ENCODE results near the gene MYH7B. TPM values are rescaled to one million over a fixed set of nuclear protein-coding genes. Genes with fewer than 3 reads are reported as not detected.

MYH7B gene
- total RNA-seq, 2 donors from 2014 or later: 0.70 TPM; not detected in 1

DNA sequence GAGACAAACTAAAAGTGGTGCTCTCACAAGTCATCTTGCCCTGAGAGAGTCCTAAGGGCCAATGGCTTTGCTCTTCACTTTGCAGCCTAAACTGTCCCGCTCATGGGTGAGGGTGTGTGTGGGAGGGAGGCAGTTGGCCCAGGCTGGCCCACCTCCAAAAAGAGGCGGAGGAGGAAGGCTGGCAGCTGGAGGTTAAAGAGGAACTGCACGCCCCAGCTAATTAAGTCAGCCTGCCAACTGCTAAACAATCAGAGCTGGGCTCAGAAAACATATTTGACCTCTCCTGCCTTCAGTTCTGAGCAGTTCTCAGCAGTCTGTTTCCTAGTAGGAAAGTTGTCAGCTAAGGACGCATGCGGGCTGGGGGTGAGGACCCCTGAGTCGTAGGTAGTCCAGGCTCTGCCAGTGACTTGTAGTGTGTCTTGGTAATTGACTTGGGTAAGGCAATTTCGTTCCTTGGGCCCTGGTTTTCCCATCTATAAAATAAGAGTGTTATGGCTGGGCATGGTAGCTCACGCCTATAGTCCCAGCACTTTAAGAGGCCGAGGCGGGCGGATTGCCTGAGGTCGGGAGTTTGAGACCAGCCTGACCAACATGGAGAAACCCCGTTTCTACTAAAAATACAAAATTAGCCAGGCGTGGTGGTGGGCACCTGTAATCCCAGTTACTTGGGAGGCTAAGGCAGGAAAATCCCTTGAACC, 17.1 kb upstream of the MYH7B start:
- Mint-ChIP-seq H3K36me3 (peaks cover 0 to 5% of the 10 kb centered on the region in 2 donors), H3K27ac (peak overlapping the region in 1 of 2 donors; percentile 44), H3K9me3 (no peaks in the 10 kb centered on the region)
- ATAC-seq (no peak), DNase-seq (ENCODE audit: low spot score in 2 of 2) (no peak)

DNA sequence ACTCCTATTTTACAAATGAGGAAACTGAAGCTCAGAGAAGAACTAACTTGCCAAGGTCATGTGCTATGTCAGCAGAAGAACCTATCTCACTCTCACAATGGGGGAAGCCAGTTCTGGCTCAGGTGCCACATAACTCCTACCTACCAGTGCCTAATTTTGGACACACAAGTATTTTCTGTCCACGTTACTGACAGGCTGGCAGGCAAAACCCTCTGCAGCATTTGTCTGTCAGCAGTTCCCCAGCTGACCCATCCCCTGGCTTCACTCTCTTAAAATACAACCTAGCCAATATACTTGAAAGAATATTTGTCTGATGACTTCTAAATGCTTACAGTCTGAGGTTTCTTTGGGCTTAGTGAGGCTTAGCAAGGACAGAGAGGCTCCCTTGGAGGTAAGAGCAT, 15.6 kb upstream of the MYH7B start:
- Mint-ChIP-seq H3K9me3 (no peaks in the 10 kb centered on the region), H3K27ac (no peak overlapping the region), H3K36me3 (peaks cover 0 to 5% of the 10 kb centered on the region in 2 donors)
- ATAC-seq (no peak), DNase-seq (ENCODE audit: low spot score in 2 of 2) (no peak)

DNA sequence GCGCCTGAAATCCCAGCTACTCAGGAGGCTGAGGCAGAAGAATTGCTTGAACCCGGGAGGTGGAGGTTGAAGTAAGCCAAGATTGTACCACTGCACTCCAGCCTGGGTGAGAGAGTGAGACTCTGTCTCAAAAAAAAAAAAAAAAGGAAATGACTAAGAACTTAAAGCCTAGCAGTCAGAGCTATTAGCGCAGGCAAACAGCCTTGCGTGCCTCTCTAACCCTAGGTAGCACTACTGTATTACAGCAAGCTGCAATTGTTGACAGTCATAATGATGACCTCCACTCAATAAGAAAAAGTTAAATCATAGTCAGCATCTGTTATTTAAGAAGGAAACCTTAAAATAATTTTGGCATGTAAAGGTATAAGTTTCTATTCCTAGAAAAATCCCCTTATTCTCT, 14.4 kb upstream of the MYH7B start:
- ATAC-seq: peak in 1 of 2 donors; percentile 48
- no peak for DNase-seq (ENCODE audit: low spot score in 2 of 2)
- Mint-ChIP-seq H3K9me3 (no peaks in the 10 kb centered on the region), H3K36me3 (peaks cover 4 to 5% of the 10 kb centered on the region in 2 donors), H3K27ac (no peak overlapping the region)

DNA sequence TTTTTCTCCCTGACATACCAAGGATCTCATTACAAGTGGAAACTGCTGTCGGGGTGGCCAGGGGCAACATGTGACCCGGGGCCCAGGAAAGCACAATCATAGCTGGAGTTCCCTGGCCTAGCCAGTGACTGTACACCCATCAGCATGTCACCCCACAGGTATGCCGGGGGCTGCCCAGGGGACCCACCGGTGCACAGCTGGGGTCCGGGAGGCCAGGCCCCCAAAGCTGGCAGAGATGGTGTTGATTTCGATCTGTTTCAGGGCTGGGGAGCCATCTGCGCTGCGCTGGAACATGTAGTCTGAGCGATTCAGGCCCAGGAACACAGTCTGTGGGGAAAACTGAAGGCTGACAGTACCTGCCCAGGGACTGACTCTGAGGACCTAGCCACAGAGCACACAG, 13.4 kb upstream of the MYH7B start:
- no peak for ATAC-seq
- Mint-ChIP-seq H3K36me3 (peaks cover 0 to 4% of the 10 kb centered on the region in 2 donors), H3K9me3 (no peaks in the 10 kb centered on the region), H3K27ac (no peak overlapping the region)
- DNase-seq (ENCODE audit: low spot score in 2 of 2): no peak

DNA sequence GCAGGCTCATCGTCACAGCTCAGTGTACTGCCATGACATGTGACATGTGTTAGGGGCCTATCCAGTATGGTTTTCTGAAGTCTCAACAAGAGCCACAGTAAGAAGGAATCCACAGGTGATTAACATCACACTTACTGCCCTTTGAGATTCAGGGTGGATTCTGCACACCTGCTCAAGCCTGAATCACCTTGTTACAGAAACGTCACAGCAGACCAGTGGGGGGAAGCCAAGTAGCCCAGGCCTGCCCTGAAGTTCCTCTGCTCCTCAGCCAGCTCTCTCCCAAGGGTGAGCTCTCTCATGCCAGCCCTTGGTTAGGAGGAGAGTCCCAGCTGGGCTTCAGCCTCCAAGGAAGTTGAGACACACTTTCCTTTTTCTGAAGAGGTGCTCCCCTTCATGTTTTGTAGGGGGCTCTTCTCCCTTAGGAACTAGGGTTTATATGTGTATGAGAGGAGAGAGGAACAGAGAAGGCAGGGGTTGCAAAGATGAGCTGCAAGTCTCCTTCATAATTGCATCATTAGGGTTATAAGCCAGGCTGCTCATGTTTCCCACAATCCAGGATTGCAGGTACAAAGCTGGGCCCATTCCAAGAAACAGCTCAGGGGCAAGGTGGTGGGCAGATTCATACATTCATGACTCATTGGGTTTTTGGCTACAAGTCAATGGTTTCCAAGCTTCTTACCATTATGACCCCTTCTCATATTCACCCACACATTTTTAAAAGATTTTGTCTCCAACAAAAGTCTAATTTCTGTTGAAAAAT, 11.7 kb upstream of the MYH7B start:
- H3K36me3 Mint-ChIP-seq: peaks cover 0 to 4% of the 10 kb centered on the region in 2 donors
- no peak for DNase-seq (ENCODE audit: low spot score in 2 of 2)

DNA sequence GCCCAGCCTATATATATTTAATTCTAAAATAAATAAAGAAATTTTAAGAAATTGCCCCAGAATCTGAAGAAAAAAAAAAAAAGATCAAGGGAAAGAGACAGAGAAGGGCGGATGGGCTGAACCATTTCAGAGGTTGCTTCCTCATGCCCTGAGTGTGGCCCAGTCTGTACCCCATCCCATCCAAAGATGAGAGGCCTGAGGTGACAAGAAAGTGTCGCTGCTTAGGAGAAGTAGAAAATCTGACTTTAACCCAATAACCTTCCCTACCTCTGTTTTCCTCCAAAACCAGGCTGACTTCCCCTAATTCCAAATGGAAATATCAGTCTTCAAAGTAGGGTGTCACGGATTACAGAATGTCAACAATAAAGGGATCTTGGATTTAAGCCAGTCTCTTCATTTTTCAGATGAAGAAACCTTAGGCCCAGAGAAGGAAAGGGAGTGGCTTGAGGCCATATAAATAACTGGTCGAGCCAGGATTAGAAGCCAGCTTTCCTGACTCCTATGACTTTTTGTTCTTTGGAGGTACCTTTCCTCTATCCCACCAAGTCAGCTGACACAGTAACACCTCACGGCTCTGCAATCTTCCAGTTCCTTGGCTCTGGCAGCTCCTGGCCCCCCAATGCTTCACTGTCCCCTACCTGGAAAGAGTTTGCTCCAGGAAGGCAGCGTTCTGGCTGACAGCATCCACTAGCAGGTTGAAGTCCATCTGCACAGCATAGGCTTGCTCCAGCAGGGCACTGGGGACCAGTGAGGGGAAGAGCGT, 10.2 kb upstream of the MYH7B start:
- ATAC-seq: no peak
- no peaks in the 10 kb centered on the region for H3K9me3 Mint-ChIP-seq
- no peak for DNase-seq (ENCODE audit: low spot score in 2 of 2)
- H3K36me3 Mint-ChIP-seq: peaks cover 0 to 16% of the 10 kb centered on the region in 2 donors
- H3K27ac Mint-ChIP-seq: no peak overlapping the region

More for the DNA sequence above, 11.7 kb upstream of the MYH7B start:
- ATAC-seq: no peak
- Mint-ChIP-seq H3K27ac (peak overlapping the region in 1 of 2 donors; percentile 52), H3K9me3 (no peaks in the 10 kb centered on the region)

DNA sequence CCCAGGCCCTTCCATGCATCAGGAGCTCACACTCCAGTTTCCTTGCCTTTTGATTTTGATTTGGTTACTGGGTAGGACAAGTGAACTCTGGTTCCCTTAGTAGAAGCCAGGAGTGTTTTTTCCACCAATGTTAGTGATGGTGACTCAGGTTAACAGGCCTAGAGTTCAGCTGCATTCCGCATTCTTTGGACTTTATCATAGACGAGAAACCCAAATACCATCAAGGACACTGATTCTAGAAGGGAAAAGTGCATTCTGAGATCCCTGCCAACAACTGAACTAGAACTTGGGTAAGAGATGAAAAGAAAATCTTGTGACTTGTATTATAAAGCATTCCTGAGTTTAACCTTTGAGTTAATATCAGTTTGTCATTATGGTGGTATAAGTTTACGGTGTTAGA, 9.0 kb upstream of the MYH7B start:
- no peaks in the 10 kb centered on the region for H3K9me3 Mint-ChIP-seq
- DNase-seq (ENCODE audit: low spot score in 2 of 2): no peak
- no peak for ATAC-seq
- H3K27ac Mint-ChIP-seq: no peak overlapping the region
- H3K36me3 Mint-ChIP-seq: peaks cover 0 to 16% of the 10 kb centered on the region in 2 donors

DNA sequence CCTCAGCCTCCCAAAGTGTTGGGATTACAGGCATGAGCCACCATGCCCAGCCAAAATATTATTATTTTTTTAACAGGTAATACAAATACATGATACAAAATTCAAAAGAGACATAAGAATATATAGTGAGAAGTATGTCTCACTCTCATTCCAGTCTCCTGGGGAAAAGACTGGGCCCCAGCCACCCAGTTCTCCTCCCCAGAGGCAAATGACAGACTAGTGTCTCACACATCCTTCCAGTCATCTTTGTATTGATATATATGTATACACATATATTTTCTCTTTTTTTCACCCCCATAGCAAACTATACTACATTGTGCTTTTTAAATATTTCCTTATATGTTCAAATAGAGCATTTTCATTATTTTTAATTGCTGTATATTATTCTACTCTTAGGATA, 8.3 kb upstream of the MYH7B start:
- no peak for DNase-seq (ENCODE audit: low spot score in 2 of 2)
- ATAC-seq: no peak
- H3K36me3 Mint-ChIP-seq: peaks cover 0 to 16% of the 10 kb centered on the region in 2 donors
- H3K27ac Mint-ChIP-seq: no peak overlapping the region
- H3K9me3 Mint-ChIP-seq: no peaks in the 10 kb centered on the region

DNA sequence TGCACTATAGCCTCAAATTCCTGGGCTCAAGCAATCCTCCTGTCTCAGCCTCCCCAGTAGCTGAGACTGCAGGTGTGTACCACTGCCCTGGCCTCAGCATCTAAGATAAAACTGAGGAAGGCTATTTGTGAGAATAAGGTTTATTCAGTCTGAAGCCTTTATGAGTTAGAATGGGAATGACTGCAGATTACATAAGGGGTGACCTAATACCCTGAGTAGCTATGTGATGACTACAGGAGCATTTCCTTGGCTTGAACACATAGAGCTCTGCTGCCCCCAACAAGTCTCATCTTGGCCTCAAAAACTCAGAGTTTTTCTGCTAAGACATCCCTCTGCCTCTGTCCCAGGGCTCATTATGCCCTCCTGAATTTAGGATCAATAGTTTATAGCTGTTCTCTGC, 7.6 kb upstream of the MYH7B start:
- no peak for DNase-seq (ENCODE audit: low spot score in 2 of 2)
- H3K36me3 Mint-ChIP-seq: peaks cover 0 to 16% of the 10 kb centered on the region in 2 donors

DNA sequence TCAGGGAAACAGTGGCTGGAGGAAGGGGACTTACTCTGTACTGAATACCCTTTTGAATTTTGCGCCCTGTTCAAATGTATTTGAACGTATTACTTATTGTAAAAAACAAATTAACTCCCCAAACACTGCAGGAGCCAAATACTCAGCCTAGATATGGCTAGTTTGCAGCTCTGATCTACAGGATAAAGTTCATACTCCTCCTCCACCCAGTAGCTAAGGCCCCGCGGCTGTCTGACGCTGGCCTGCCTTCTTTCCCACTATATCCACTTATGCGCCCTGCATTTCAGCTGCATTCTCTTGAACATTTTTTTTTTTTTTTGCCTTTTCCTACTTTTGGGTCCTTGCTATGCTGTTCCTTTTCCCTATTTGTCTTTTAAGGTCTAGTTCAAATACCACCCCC, 6.5 kb upstream of the MYH7B start:
- no peak for DNase-seq (ENCODE audit: low spot score in 2 of 2)
- Mint-ChIP-seq H3K27ac (no peak overlapping the region), H3K36me3 (peaks cover 0 to 16% of the 10 kb centered on the region in 2 donors), H3K9me3 (no peaks in the 10 kb centered on the region)
- ATAC-seq: no peak

More for the DNA sequence above, 7.6 kb upstream of the MYH7B start:
- H3K9me3 Mint-ChIP-seq: no peaks in the 10 kb centered on the region
- peak in 1 of 2 donors; percentile 56 for ATAC-seq
- peak overlapping the region in 1 of 2 donors; percentile 9 for H3K27ac Mint-ChIP-seq

DNA sequence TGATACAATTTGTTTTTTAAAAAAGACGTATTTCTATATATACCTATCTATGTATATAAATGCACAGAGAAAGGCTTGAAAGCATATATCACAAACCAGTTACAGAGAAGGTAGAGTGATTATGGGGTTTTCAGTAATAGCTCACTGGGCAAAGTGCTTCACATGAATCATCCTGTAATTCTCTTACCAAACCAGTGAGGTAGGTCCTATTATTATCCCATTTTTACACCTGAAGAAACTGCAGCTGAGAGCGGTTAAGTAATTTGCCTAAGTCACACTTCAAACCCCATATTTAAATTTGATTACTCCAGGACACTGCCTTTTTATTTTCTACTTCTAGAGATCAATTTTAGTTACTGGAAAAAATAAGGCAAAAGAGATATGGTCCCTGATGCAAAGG, 4.4 kb upstream of the MYH7B start:
- no peak for DNase-seq (ENCODE audit: low spot score in 2 of 2)
- ATAC-seq: no peak
- Mint-ChIP-seq H3K27ac (no peak overlapping the region), H3K36me3 (peaks cover 11 to 22% of the 10 kb centered on the region in 2 donors), H3K9me3 (no peaks in the 10 kb centered on the region)

DNA sequence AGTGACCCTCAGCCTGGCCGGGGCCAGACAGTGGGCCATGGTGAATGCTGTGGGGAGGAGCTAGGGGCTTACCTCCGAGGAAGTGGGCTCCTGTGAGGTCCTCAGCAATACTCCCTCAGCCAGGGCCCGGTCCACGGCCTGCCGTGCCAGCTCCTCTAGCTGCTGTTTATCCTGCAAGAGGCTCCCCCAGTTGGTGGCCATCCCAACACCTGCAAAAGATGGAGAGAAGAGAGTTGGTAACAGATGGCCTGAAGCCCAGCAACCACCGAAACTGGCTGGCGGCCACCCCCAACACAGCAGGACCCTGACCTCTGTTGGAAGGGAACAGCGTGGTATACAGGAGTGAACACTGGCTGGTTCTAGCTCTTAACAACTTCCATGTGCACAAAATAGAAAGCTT, 4.0 kb upstream of the MYH7B start:
- Mint-ChIP-seq H3K36me3 (peaks cover 11 to 22% of the 10 kb centered on the region in 2 donors), H3K9me3 (no peaks in the 10 kb centered on the region), H3K27ac (peak overlapping the region in 1 of 2 donors; percentile 75)
- DNase-seq (ENCODE audit: low spot score in 2 of 2): no peak
- ATAC-seq: no peak

DNA sequence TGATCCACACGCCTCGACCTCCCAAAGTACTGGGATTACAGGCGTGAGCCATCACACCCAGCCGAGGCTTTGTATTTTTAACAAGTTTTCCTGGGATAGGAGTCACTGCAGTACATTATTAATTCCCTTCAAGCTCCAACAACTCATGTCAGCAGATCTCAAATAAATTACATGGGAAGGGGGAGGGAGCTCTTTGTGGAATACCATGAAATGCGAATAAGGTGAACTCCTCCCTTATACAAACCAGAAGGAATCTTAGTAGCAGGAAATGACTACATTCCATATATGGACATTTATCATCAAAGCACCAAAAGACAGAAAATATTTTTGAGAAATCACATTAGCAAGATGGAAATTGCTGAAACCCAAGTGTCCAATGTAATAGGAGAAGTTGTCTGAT, 3.0 kb upstream of the MYH7B start:
- peaks cover 11 to 22% of the 10 kb centered on the region in 2 donors for H3K36me3 Mint-ChIP-seq
- peaks cover 0 to 5% of the 10 kb centered on the region in 2 donors for H3K9me3 Mint-ChIP-seq
- DNase-seq (ENCODE audit: low spot score in 2 of 2) (no peak), ATAC-seq (no peak)
- peak overlapping the region in 1 of 2 donors; percentile 8 for H3K27ac Mint-ChIP-seq

DNA sequence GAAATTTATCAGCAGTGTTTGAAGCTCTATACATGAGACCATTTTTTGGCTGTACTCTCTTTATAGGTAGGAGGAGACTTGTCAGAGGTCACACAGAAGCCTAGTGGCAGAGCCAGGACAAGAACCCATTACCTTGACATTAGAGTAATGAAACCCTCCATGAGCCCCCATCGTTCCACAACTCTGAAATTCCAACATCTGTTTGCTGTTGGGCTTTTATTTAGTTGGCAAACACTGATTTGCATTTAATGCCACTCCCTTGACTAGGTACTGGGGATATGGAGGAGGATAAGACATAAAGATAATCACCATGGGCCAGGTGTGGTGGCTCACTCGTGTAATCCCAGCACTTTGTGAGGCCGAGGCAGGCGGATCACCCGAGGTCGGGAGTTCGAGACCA, 1.7 kb upstream of the MYH7B start:
- ATAC-seq: no peak
- Mint-ChIP-seq H3K9me3 (peaks cover 0 to 5% of the 10 kb centered on the region in 2 donors), H3K27ac (no peak overlapping the region), H3K36me3 (peaks cover 11 to 22% of the 10 kb centered on the region in 2 donors)
- no peak for DNase-seq (ENCODE audit: low spot score in 2 of 2)

DNA sequence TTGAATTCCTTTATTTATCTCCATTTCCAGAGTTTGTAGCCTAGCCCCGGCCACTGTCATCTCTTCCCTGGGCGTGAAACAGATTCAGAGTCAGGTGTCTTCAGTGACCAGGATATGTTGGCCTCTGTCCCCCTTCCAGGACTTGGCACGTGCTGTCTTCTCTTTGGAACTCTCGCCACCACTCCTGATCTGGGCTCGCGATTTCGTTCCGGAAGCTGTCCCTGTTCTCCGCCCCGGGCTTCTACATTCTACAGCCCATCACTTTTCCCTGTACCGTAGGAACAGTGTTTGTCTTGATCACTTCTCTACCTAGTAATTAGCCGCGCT, 801 bp upstream of the MYH7B start:
- peaks cover 11 to 16% of the 10 kb centered on the region in 2 donors for H3K36me3 Mint-ChIP-seq
- DNase-seq (ENCODE audit: low spot score in 2 of 2) (no peak), ATAC-seq (no peak)
- H3K27ac Mint-ChIP-seq: peak overlapping the region; percentile 96 to 99
- peaks cover 0 to 5% of the 10 kb centered on the region in 2 donors for H3K9me3 Mint-ChIP-seq

DNA sequence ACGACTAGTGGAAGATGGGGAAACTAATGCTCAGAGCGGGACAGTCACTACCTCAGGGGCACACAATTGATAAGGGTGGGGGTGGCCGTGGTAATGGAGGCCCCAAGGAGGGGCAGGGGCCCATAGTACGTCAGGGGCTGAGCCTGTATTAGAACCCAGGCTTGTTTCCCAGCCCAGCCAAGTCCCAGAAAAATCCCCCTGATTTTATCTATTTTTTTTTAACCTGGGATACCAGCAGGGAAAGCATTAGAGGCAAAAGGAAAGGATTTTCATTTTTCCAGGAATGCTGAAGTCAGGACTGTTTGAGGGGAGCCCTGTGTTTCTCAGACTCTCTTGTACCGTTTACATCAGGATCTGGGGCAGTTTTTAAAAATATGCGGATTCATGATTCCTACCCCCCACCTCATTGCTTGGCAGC, 382 bp downstream of the MYH7B start:
- Mint-ChIP-seq H3K36me3 (peaks cover 11% of the 10 kb centered on the region in 2 donors), H3K27ac (peak overlapping the region; percentile 96 to 99), H3K9me3 (peaks cover 0 to 5% of the 10 kb centered on the region in 2 donors)
- ATAC-seq (no peak), DNase-seq (ENCODE audit: low spot score in 2 of 2) (no peak)

All from activated naive CD4-positive, alpha-beta T cell treated with anti-CD3 and anti-CD28 coated beads, Interleukin-2, amount 50 U/mL, for 72 hours (primary cell).